ENCODE results near the gene EAF2. TPM values are rescaled to one million over a fixed set of nuclear protein-coding genes. Genes with fewer than 3 reads are reported as not detected.

Gene EAF2
- total RNA-seq, 6 experiments from 2014 or later: 1.4 to 3.0 (median 2.0) TPM

- H3K27me3 ChIP-seq: no peaks in the 10 kb centered on the region
- DNase-seq: no peak
- TF ChIP-seq, protein P1, sequence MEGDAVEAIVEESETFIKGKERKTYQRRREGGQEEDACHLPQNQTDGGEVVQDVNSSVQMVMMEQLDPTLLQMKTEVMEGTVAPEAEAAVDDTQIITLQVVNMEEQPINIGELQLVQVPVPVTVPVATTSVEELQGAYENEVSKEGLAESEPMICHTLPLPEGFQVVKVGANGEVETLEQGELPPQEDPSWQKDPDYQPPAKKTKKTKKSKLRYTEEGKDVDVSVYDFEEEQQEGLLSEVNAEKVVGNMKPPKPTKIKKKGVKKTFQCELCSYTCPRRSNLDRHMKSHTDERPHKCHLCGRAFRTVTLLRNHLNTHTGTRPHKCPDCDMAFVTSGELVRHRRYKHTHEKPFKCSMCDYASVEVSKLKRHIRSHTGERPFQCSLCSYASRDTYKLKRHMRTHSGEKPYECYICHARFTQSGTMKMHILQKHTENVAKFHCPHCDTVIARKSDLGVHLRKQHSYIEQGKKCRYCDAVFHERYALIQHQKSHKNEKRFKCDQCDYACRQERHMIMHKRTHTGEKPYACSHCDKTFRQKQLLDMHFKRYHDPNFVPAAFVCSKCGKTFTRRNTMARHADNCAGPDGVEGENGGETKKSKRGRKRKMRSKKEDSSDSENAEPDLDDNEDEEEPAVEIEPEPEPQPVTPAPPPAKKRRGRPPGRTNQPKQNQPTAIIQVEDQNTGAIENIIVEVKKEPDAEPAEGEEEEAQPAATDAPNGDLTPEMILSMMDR (IDR thresholded peaks at IDR 0.05): no peak
- no peak for TF ChIP-seq POLR2A (IDR thresholded peaks at IDR 0.05)
- H3K27ac ChIP-seq: no peak overlapping the region
- intact Hi-C loops (cut with DNase I): no loop called here
- H3K4me3 ChIP-seq: no peak overlapping the region
- no peaks in the 10 kb centered on the region for H3K9me3 ChIP-seq
- H3K4me1 ChIP-seq: no peaks in the 10 kb centered on the region
- no peak for ATAC-seq
- no peaks in the 10 kb centered on the region for H3K36me3 ChIP-seq
Measured at GRCh38 chr3:121870717-121871116, 35.7 kb downstream of the EAF2 start.

GRCh38 chr3:121871430-121871829, 36.4 kb downstream of the EAF2 start:
- H3K4me1 ChIP-seq: no peaks in the 10 kb centered on the region
- intact Hi-C loops (cut with DNase I): no loop called here
- DNase-seq (no peak), ATAC-seq (no peak)
- WGBS (ENCODE audit: insufficient coverage, low coverage, low lambda C conversion rate, missing lambda C conversion rate): 70% methylated on average over 1 of the region's 1 CpG
- H3K9me3 ChIP-seq: no peaks in the 10 kb centered on the region
- H3K36me3 ChIP-seq: no peaks in the 10 kb centered on the region
- no peaks in the 10 kb centered on the region for H3K27me3 ChIP-seq
- no peak overlapping the region for H3K4me3 ChIP-seq
- TF ChIP-seq, protein P1 (IDR thresholded peaks at IDR 0.05): no peak
- TF ChIP-seq POLR2A (IDR thresholded peaks at IDR 0.05): no peak
- no peak overlapping the region for H3K27ac ChIP-seq

GRCh38 chr3:121878411-121878810, 43.4 kb downstream of the EAF2 start:
- Histone ChIP-seq H3K4me3 (no peak overlapping the region), H3K36me3 (no peaks in the 10 kb centered on the region), H3K4me1 (no peaks in the 10 kb centered on the region), H3K27me3 (no peaks in the 10 kb centered on the region), H3K27ac (no peak overlapping the region), H3K9me3 (no peaks in the 10 kb centered on the region)
- intact Hi-C loops (cut with DNase I): no loop called here
- ATAC-seq (no peak), DNase-seq (no peak)
- WGBS (ENCODE audit: insufficient coverage, low coverage, low lambda C conversion rate, missing lambda C conversion rate): 86% methylated on average over 1 of the region's 1 CpG
- no peak for TF ChIP-seq POLR2A (IDR thresholded peaks at IDR 0.05)
- TF ChIP-seq, protein P1 (IDR thresholded peaks at IDR 0.05): no peak

DNA sequence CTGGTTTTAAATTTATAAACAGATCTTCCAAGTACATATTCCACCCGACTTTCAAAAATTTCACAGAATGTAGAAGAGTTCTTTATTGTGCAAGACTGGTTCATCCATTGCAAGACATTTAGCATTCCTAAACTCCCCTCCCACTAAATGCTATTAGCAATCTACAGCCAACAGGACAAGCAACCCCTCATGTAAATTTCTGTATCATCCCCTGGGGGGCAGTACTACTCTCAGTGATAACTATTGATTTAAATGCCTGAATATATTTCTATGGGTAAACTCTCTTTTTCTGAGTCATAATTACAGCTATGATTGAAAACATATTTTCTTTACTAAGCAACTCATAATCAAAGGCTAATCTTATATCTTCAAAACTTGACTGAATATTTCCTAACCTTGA, 48.5 kb downstream of the EAF2 start:
- H3K4me1 ChIP-seq: no peaks in the 10 kb centered on the region
- H3K27ac ChIP-seq: no peak overlapping the region
- no peaks in the 10 kb centered on the region for H3K36me3 ChIP-seq
- ATAC-seq (no peak), DNase-seq (no peak)
- intact Hi-C loops (cut with DNase I): no loop called here
- H3K27me3 ChIP-seq: no peaks in the 10 kb centered on the region
- WGBS (ENCODE audit: insufficient coverage, low coverage, low lambda C conversion rate, missing lambda C conversion rate): 25% methylated on average over 1 of the region's 1 CpG
- H3K9me3 ChIP-seq: no peaks in the 10 kb centered on the region
- TF ChIP-seq POLR2A (IDR thresholded peaks at IDR 0.05): no peak
- TF ChIP-seq, protein P1 (IDR thresholded peaks at IDR 0.05): peak in 1 of 4 donors; percentile 19
- H3K4me3 ChIP-seq: no peak overlapping the region

DNA sequence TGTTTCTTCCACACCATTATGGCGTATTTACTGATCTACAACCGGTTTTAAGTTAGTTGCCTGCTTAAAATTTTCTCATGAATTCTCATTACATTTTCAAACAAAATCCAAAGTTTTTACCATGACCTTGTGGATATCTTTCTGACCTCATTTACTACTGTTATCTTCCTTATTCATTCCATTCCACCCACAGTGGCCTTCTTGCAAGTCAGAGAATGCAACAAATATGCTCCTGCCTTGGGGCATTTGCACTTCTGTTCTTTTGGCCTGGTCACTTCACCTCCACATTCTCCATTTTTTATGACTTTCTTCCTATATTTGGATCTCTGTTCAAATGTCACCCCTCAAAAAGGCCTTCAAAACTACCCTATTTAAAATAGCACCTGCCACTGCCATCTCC, 50.4 kb downstream of the EAF2 start:
- Histone ChIP-seq H3K4me1 (no peaks in the 10 kb centered on the region), H3K4me3 (no peak overlapping the region), H3K27me3 (no peaks in the 10 kb centered on the region), H3K9me3 (no peaks in the 10 kb centered on the region), H3K27ac (no peak overlapping the region), H3K36me3 (no peaks in the 10 kb centered on the region)
- ATAC-seq (no peak), DNase-seq (no peak)
- TF ChIP-seq, protein P1 (IDR thresholded peaks at IDR 0.05): no peak
- TF ChIP-seq POLR2A (IDR thresholded peaks at IDR 0.05): no peak
- intact Hi-C loops (cut with DNase I): no loop called here
- WGBS (ENCODE audit: insufficient coverage, low coverage, low lambda C conversion rate, missing lambda C conversion rate): 84% methylated on average over 2 of the region's 2 CpGs
